ENCODE measurements around the gene CACNB4. TPM values are rescaled to one million over a fixed set of nuclear protein-coding genes. Genes with fewer than 3 reads are reported as not detected.

The CACNB4 gene
- total RNA-seq, 1 donor from 2014 or later = 5.6 TPM

- H3K36me3 Mint-ChIP-seq = no peaks in the 10 kb centered on the region
- DNase-seq (ENCODE audit: extremely low spot score, unreplicated experiment) = no peak
- no peak for TF ChIP-seq CTCF (conservative IDR thresholded peaks at IDR 0.05)
These were observed 253.0 kb downstream of the CACNB4 start for GRCh38 chr2:151845884-151846283.

GRCh38 chr2:151845481-151845880 is 253.4 kb downstream of the CACNB4 start:
- no peak overlapping the region for H3K27ac Mint-ChIP-seq
- H3K9me3 Mint-ChIP-seq = no peaks in the 10 kb centered on the region
- no peaks in the 10 kb centered on the region for H3K36me3 Mint-ChIP-seq
- no peak overlapping the region for H3K4me3 Mint-ChIP-seq
- TF ChIP-seq CTCF (conservative IDR thresholded peaks at IDR 0.05) = no peak
- H3K27me3 Mint-ChIP-seq = no peaks in the 10 kb centered on the region
- H3K4me1 Mint-ChIP-seq (ENCODE audit: unreplicated experiment) = peaks cover 31% of the 10 kb centered on the region
- no peak for DNase-seq (ENCODE audit: extremely low spot score, unreplicated experiment)

More at GRCh38 chr2:151845884-151846283, 253.0 kb downstream of the CACNB4 start:
- no peaks in the 10 kb centered on the region for H3K27me3 Mint-ChIP-seq
- no peak overlapping the region for H3K4me3 Mint-ChIP-seq
- no peak overlapping the region for H3K27ac Mint-ChIP-seq
- no peaks in the 10 kb centered on the region for H3K9me3 Mint-ChIP-seq
- H3K4me1 Mint-ChIP-seq (ENCODE audit: unreplicated experiment) = peaks cover 31% of the 10 kb centered on the region

GRCh38 chr2:151844211-151844896 is 254.5 kb downstream of the CACNB4 start:
- Mint-ChIP-seq H3K27ac (no peak overlapping the region), H3K27me3 (no peaks in the 10 kb centered on the region), H3K36me3 (no peaks in the 10 kb centered on the region), H3K9me3 (no peaks in the 10 kb centered on the region), H3K4me3 (no peak overlapping the region), H3K4me1 (ENCODE audit: unreplicated experiment) (peaks cover 38% of the 10 kb centered on the region)
- DNase-seq (ENCODE audit: extremely low spot score, unreplicated experiment) = no peak
- no peak for TF ChIP-seq CTCF (conservative IDR thresholded peaks at IDR 0.05)

- Mint-ChIP-seq H3K27me3 (no peaks in the 10 kb centered on the region), H3K36me3 (no peaks in the 10 kb centered on the region), H3K4me3 (no peak overlapping the region), H3K9me3 (no peaks in the 10 kb centered on the region), H3K27ac (no peak overlapping the region), H3K4me1 (ENCODE audit: unreplicated experiment) (peaks cover 36% of the 10 kb centered on the region)
- no peak for TF ChIP-seq CTCF (conservative IDR thresholded peaks at IDR 0.05)
- DNase-seq (ENCODE audit: extremely low spot score, unreplicated experiment) = no peak
These were observed 255.2 kb downstream of the CACNB4 start for GRCh38 chr2:151843691-151844061.

GRCh38 chr2:151842830-151843690 is 255.8 kb downstream of the CACNB4 start:
- no peaks in the 10 kb centered on the region for H3K27me3 Mint-ChIP-seq
- DNase-seq (ENCODE audit: extremely low spot score, unreplicated experiment) = no peak
- H3K27ac Mint-ChIP-seq = no peak overlapping the region
- H3K4me3 Mint-ChIP-seq = no peak overlapping the region
- H3K36me3 Mint-ChIP-seq = no peaks in the 10 kb centered on the region
- H3K9me3 Mint-ChIP-seq = no peaks in the 10 kb centered on the region
- no peak for TF ChIP-seq CTCF (conservative IDR thresholded peaks at IDR 0.05)
- peaks cover 32% of the 10 kb centered on the region for H3K4me1 Mint-ChIP-seq (ENCODE audit: unreplicated experiment)

All from type B pancreatic cell (in vitro differentiated cells).